Sciatic nerve (tissue), 2 donors: ENCODE results near the gene PDIA5. TPM values are rescaled to one million over a fixed set of nuclear protein-coding genes. Genes with fewer than 3 reads are reported as not detected.
"Not testable (repeated sequence)": the region's sequence is repeated elsewhere in the genome, so short reads cannot be mapped to it uniquely, and the experiment has no call there.

Experiments
- ATAC-seq: fragments of 200-7000 bp; cut with Tn5 transposase; one replicate; pipeline ENCODE4 v1.9.1; 2020; ENCODE audit warnings: mild to moderate bottlenecking, moderate library complexity
- DNase-seq: peaks from one replicate; pipeline ENCODE4 v3.0.0-alpha.2; 2020; ENCODE audit warnings: low spot score
- intact Hi-C: fragments of 100-400 bp; cut with DNase I; formaldehyde crosslinking; loops from one replicate; pipeline ENCODE4 v1.14.2; 2022
- total RNA-seq: library from RNA; stranded (reverse); fragmentation: NEBNext Ultra II Directional; extraction: Animal tissue kit (Norgen Biotek cat#: 25700); gene quantifications from one replicate; pipeline ENCODE4 v1.2.1, GENCODE V29; 2021
- donor health status: DM: no; HTN: no; CAD: no.
- donor health status: DM: no; HTN: no; CAD: no.

Gene PDIA5
- total RNA-seq, 1 donor from 2014 or later: 27.8 TPM

GRCh38 chr3:123129532-123129931, 62.7 kb downstream of the PDIA5 start:
- ATAC-seq: no peak

DNA sequence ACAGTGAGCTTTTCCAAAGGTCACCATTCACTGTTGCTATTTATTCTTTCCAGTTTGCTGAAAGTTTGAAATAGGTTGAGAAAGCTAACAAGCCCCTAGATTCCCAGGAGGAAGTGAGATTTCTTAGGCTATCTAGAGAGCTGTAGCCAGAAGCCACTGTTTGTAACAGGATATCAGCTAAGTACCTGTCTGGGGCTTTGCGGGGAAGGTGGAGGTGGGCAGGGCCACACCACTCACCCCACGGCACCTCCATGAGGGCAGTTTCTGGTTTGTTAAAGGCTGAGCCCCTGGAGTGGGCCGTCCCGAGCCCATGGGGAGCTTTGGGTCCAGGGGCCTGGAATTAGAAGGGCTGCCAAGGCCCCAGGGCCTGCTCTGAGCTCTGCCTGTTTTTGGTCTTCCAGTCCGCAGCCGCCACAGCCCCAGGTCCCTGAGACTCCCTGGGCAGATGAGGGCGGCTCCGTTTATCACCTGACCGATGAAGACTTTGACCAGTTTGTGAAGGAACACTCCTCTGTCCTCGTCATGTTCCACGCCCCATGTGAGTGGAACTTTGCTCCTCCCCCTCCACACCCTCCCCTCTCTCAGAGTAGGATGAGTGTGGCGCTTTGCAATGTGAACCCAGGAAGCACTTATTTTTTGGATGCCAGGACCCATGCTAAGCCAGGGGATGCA, 63.4 kb downstream of the PDIA5 start:
- no peak for DNase-seq
- ATAC-seq: no peak

More at GRCh38 chr3:123129532-123129931, 62.7 kb downstream of the PDIA5 start:
- no peak for DNase-seq
- intact Hi-C loops: no loop called here

GRCh38 chr3:123134671-123135070, 67.8 kb downstream of the PDIA5 start:
- no peak for ATAC-seq
- intact Hi-C loops: no loop called here
- no peak for DNase-seq

More for the DNA sequence above, 63.4 kb downstream of the PDIA5 start:
- intact Hi-C loops: no loop called here

DNA sequence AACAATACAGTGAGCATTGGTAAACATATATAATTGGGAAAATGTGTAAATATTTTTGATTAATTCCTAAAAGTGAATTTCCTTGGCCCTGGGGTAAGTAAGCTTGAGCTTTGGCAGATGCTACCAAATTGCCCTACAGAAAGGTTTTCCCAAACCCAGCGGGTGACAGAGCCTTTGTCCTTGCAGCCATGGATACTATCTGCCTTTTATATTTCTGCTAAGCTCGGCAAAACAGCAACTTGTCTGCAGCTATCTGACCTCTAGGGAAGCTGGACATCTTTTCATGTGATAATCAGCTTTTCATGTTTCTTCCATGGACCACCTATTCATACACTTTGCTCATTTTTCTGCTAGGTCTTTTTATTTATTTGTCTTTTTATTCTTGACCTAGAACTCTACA, 70.2 kb downstream of the PDIA5 start:
- intact Hi-C loops: no loop called here
- DNase-seq (no peak), ATAC-seq (no peak)

GRCh38 chr3:123138839-123139444, 72.1 kb downstream of the PDIA5 start:
- intact Hi-C loops: no loop called here
- DNase-seq (no peak), ATAC-seq (peak; percentile 12)

DNA sequence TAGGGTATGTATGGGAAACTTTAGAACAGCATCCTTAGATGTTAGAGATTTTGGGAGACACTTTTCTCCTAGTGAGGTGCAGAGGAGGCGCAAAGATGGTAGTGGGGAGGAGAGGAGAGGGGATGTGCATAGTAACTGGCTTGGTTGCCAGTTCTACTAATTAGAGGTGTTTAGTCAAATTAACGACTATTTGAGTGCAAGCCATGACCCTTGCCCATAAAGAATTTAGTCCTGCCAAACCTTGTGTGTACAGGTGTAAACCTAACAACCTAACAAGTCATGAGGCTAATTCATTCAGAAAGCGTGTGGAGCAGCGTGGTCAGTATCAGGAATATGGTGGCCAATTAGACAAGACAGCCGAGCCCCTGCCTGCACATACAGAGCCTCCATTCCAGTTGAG, 72.7 kb downstream of the PDIA5 start:
- intact Hi-C loops: no loop called here
- no peak for DNase-seq
- ATAC-seq: no peak

DNA sequence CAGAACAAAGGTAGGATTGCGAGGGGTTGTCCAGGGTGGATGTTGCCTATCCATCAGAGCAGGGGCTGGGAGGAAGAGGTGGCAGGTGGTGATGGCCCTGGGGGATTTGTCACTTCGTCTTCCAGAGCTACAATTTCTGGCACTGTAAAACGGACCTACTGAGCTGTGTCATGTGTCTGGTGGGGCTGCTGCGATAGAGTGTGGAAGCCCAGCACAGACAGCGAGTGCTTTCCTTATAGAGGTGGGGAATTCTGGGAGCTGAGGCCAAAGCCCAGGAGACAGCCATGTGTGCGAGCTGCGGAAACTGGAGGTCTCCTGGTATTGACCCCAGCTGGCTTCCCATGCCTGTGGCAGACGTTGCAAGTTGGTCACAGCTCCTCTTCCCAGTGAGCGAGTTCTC, 73.7 kb downstream of the PDIA5 start:
- DNase-seq: no peak
- intact Hi-C loops: no loop called here
- no peak for ATAC-seq

GRCh38 chr3:123141276-123141675, 74.5 kb downstream of the PDIA5 start:
- DNase-seq: no peak
- intact Hi-C loops: no loop called here
- ATAC-seq: no peak

DNA sequence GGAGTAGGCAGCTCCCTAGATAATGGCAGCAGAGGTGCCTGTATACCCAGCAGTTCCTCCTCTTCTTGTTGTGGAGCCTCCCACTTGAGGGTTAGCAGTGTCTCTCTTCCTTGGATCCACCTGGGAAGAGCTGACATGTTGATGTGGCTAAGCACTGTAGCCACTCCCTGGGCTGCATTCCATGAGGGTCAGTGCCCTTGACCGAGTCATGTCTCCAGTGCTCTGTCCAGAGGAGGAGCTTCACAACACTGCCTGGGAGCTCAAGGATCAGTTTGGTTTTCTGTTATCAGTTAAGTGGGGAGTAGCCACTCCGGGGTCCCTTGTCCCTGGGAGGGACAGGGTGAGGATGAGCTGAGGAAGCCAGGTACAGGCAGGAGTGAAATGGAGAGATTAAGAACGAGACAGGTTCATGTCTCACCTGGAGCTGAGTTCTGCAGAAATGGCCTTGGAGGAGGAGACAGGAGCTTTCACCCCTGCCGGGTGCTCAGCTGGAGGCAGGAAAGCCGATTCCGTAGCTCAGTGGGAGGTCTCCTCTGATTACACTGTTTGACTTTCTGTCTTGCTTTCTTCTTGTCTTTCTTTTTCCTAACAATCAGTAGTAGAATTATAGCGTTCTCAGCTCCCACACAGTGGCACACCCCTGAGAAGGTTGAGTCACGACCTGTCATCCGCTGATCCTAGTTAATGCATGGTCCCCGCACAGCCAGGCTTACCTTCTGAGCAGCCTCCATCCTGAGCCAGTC, 77.0 kb downstream of the PDIA5 start:
- DNase-seq (peak; percentile 61), ATAC-seq (peak; percentile 87)
- intact Hi-C loops: no loop called here

DNA sequence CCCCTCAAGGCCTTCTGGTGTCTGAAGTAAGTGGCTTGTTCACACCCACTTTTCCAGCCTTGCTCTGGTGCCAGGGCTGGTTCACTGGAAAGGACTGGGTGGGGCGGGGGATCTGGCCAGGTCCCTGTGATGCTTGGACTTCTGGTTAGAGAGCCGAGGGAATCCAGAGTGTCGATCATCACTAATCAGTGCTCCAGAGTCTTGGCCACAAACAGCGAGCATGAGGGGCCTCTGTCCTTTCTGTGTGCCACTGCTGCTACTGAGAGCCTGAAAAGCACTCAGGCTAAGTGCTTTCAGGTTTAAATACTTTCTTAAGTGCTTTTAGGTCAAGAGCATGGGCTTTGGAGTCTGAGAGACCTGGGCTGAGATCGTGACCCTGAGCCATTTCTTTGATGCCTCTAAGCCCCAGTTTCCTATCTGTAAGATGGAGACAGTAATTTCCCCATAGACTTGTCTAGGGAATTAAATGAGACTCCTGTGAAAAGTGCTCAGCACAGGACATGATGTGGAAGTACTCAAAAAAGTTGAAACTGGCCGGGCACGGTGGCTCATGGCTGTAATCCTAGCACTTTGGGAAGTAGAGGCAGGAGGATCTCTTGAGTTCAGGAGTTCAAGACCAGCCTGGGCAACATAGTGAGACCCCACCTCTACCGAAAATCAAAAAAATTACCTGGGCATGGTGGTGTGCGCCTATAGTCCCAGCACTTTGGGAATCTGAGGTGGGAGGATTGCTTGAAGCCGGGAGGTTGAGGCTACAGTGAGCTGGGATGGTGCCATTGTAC, 81.1 kb downstream of the PDIA5 start:
- no peak for ATAC-seq
- intact Hi-C loops: no loop called here
- peak; percentile 41 for DNase-seq

- intact Hi-C loops: no loop called here
- DNase-seq (no peak), ATAC-seq (no peak)
Observed at GRCh38 chr3:123148772-123149171, 81.9 kb downstream of the PDIA5 start.

DNA sequence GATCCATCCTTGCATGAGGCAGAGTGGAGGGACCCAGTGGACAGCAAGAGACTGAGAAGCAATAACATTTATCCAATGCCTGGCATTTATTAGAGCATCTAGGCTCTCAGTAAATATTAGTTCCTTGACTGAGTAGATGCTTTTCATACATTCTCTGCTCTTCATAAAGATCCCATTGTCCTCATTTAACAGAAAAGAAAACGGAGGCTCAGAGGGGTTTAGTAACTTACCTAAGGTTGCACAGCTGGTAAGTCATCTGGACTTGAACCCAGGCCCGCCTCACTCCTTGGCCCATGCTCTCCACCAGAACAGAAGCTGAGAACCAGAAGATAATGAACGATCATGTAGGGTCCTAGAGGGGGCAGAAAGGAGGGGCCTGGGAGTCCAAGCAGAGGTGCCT, 82.7 kb downstream of the PDIA5 start:
- intact Hi-C loops: no loop called here
- no peak for ATAC-seq

GRCh38 chr3:123150449-123151215, 83.8 kb downstream of the PDIA5 start:
- intact Hi-C loops: no loop called here
- DNase-seq (no peak), ATAC-seq (no peak)

More for the DNA sequence above, 82.7 kb downstream of the PDIA5 start:
- DNase-seq: no peak

GRCh38 chr3:123151251-123151705, 84.5 kb downstream of the PDIA5 start:
- intact Hi-C loops: no loop called here
- no peak for ATAC-seq
- no peak for DNase-seq

DNA sequence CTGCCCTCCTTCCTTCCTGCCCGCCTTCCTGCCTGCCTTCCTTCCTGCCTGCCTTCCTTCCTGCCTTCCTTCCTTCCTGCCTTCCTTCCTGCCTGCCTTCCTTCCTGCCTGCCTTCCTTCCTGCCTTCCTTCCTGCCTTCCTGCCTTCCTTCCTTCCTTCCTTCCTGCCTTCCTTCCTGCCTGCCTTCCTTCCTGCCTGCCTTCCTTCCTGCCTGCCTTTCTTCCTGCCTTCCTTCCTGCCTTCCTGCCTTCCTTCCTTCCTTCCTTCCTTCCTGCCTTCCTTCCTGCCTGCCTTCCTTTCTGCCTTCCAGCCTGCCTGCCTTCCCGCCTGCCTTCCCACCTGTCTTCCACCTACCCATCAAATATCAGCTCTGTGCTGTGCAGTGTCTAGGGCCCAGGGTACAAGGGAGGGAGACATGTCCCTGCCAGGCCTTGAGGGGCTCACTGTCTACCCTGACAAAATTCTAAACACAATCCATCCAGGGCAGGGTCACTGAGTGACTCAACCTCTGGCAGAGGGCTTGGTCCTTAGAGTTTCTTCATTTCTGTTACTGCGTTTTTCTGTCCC, 85.1 kb downstream of the PDIA5 start:
- ATAC-seq, intact Hi-C loops, DNase-seq: not testable (repeated sequence)

DNA sequence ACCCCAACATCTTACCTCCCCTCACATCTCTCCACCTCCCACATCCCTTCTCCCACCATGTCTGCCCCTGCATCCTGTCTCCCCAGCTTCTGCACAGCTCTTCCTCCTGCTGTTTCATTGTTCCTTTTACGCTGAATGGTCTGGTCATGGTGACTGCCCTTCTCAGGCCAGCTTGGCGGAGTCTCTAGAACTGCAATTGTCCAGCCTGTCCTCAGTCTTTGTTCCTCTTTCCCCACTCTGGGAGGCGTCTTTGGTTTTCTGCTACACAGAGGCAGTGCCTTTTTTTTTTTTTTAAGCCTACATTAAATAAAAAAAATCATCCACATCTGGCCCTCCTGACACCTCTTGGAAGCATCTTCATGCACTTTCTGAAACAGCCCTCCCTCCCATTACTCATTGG, 85.9 kb downstream of the PDIA5 start:
- peak; percentile 27 for ATAC-seq
- no peak for DNase-seq
- intact Hi-C loops: no loop called here

DNA sequence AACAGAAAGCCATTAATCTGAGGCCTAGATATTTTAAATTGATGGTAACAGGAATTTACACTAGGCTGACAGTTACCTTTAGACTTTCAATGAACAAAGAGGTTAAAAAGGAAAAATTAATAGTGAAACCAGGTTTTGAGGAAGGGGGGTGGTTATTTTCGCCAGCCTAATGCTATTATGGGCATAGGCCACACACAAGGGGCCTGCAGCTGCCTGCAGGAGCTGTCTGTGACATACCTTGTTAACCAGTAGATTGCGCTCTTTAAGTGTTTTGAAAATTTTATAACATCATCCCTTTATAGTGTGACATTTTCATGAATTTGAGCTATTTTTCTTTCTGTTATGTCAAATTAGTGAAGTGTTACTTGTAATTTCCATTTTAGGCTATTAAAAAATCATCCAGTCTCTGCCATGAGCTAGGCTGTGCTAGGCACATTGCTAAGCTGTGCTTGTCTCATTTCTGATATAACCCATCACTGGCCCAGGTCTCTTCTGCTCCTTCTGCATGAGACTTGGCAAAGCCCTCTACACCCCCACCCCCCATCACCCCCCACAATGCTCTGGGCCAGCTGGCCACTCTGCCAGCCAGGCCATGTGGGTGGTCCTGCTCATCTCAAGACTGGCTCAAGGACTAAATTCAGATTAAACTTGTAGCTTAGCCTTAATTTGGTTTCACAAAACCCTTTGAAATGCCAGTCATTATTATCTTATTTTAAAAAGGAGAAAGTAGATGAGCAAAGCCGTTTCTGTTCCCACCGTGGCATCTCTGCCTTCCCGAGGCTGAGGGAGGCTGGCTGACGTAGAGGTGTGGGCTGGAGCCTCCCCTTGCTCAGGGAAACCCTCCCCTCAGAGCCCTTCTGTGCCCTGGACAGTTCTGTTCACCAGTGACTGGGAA, 86.5 kb downstream of the PDIA5 start:
- ATAC-seq (no peak), DNase-seq (no peak)
- intact Hi-C loops: no loop called here
